Testis (tissue), 2 donors: Measurements from ENCODE around the gene SDC3.

Source experiments
- POLR2A ChIP-seq: fragments of 450-650 bp; IDR thresholded peaks from one replicate; pipeline ENCODE4 v1.6.1; 2017; ENCODE audit warnings: antibody characterized with exemption, mild to moderate bottlenecking, moderate library complexity
- TF ChIP-seq, protein P1 (sequence below), 3 experiments: fragments of 450-650 bp in 2 of 3; fragments of 200-600 bp in 1 of 3; sonication (generic) in 1 of 3; IDR thresholded peaks; one replicate each; pipeline ENCODE4 v1.5.1; 2016 to 2019; ENCODE audit warnings: antibody characterized with exemption in 3 of 3, mild to moderate bottlenecking in 2 of 3, moderate library complexity in 1 of 3

DNA sequence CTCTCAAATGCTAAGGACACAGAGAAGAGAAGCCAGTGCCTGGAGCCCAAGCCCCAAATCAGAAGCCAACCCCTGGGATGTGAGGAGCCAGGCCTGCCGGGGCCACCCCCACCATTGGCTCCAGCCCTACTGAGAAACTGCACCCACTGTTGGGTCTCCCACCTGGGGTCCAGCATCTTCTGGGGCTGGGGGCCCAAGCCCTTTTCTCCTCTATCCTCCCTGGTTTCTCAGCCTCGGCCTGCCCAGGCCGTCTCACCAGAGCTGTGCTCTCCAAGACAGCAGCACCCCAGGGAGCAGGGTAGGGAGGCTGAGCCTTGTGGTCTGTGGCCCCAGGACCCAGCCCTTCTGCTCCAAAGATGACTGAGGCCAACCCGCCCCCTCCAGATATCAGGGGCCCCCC, 37.9 kb downstream of the SDC3 start:
- no peak for TF ChIP-seq POLR2A
- TF ChIP-seq, protein P1, sequence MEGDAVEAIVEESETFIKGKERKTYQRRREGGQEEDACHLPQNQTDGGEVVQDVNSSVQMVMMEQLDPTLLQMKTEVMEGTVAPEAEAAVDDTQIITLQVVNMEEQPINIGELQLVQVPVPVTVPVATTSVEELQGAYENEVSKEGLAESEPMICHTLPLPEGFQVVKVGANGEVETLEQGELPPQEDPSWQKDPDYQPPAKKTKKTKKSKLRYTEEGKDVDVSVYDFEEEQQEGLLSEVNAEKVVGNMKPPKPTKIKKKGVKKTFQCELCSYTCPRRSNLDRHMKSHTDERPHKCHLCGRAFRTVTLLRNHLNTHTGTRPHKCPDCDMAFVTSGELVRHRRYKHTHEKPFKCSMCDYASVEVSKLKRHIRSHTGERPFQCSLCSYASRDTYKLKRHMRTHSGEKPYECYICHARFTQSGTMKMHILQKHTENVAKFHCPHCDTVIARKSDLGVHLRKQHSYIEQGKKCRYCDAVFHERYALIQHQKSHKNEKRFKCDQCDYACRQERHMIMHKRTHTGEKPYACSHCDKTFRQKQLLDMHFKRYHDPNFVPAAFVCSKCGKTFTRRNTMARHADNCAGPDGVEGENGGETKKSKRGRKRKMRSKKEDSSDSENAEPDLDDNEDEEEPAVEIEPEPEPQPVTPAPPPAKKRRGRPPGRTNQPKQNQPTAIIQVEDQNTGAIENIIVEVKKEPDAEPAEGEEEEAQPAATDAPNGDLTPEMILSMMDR (IDR thresholded peaks at IDR 0.05): no peak
